ENCODE results near the gene TGFB3.
"Not testable (repeated sequence)": the region's sequence is repeated elsewhere in the genome, so short reads cannot be mapped to it uniquely, and the experiment has no call there.

Gene TGFB3

GRCh38 chr14:75981426-75982265, at the start of gene TGFB3:
Gene TGFB3 (minus strand): TSS chr14:75981995. CDS start chr14:75980893, 1,102 bp downstream.
- peak; percentile 62 for DNase-seq

GRCh38 chr14:76024211-76024907, 42.6 kb upstream of the TGFB3 start:
- DNase-seq, result no peak

- DNase-seq, result no peak
Measured at GRCh38 chr14:76023757-76024156, 42.0 kb upstream of the TGFB3 start.

DNA sequence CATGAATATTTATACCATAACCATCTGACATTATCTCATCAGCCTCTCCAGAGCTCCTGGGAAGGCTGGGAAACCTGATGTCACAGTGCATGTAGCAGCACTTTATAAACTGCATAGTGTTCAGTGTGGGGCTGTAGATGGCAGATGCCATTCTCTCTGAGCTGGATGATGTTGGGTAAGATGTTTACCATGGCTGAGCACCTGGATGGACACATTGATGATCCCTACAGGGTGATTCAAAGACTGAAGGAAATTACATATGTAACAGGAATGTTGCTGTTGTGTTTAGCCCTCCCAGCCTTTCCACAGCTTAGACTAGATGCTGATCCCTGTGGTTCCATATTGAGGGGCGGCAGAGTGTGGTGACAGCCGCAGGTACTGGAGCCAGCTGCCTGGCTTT, 41.2 kb upstream of the TGFB3 start:
- DNase-seq, result no peak

DNA sequence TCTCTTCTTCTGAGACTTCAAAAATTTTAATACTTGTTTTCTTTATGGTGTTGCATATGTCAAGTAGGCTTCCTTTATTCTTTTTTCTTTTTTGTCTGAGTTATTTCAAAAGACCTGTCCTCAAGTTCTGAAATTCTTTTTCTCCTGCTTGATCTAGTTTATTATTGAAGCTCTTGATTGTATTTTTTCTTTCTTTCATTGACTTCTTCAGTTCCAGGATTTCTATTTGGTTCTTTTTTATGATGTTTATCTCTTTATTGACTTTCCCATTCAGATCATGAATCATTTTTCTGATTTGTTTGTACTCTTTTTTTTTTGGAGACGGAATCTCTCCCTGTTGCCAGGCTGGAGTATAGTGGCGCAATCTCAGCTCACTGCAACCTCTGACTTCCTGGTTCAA, 37.9 kb upstream of the TGFB3 start:
- DNase-seq, result no peak

DNA sequence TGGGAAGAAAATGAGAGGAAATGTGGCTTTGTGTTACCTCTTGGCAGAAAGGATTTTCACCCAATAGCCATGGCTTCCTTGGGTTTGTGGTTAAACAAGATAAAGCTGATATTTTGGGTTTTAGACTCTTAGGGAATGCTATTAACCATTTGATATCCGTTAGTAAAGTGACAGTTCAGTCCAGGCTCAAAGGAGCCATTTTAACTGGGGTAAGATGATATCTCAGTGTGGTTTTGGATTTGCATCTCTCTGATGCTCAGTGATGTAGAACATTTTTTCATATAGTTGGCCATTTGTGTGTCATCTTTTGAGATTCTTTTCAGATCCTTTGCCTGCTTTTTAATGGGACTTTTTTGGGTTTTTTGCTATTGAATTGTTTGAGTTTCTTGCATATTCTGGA, 33.9 kb upstream of the TGFB3 start:
- DNase-seq, result no peak

DNA sequence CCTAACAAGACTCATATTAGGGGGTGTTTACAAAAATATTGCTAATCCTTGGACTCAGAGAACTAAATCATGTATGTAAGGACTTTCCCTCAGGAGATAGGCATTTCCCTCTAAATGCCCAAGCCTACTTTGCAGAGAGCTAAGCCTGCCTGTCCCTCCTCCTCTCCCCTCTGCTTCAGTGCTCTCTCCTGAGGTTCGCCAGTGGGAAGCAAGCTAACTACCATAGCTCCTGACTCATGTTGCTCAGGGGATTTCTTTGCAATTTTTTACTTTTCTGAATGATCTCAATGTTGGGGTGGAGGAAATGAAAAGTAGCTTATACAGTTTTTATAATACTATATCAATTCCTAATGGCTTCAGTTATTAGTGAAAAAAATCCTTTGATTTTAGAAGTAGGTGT, 33.4 kb upstream of the TGFB3 start:
- no peak for DNase-seq

- no peak for DNase-seq
Measured at GRCh38 chr14:76012354-76012753, 30.6 kb upstream of the TGFB3 start.

- no peak for DNase-seq
Measured at GRCh38 chr14:76011930-76012329, 30.1 kb upstream of the TGFB3 start.

DNA sequence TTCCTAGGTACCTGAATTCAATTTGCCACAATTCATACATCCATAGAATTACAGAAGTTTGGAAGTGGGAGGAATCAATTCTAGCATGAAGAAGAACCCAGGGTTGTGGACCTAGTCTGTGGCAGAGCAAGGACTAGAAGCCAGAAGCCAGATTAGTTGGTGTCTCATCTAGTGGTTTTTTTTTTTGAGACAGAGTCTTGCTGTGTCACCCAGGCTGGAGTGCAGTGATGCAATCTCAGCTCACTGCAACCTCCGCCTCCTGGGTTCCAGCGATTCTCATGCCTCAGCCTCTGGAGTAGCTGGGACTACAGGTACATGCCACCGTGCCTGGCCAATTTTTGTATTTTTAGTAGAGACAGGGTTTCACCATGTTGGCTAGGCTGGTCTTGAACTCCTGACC, 27.8 kb upstream of the TGFB3 start:
- DNase-seq, result not testable (repeated sequence)

GRCh38 chr14:76007852-76008251, 26.1 kb upstream of the TGFB3 start:
- no peak for DNase-seq

- no peak for DNase-seq
Measured at GRCh38 chr14:76007379-76007778, 25.6 kb upstream of the TGFB3 start.

GRCh38 chr14:76006253-76006652, 24.5 kb upstream of the TGFB3 start:
- no peak for DNase-seq

DNA sequence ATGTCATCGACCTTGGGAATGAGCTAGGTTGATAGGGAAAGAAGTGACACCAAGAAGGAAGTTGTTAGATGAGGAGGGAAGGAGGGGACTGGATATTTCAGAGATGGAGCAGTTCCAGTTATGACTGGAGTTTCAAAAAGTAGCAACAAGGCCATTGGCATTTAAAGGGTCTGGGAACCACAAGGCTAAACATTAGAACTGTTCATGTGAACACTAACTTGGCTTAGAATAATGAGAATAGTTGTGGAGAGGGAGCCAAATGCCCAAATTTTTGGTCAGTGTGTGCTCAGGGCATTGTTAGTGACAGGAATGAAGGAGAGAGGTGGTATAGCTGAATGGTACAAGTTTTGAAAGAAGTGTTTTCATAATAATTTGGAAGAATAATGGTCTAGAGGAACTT, 20.6 kb upstream of the TGFB3 start:
- DNase-seq, result no peak

GRCh38 chr14:75999511-76000190, 17.9 kb upstream of the TGFB3 start:
- no peak for DNase-seq

- DNase-seq, result no peak
Measured at GRCh38 chr14:75996488-75996887, 14.7 kb upstream of the TGFB3 start.

- no peak for DNase-seq
Measured at GRCh38 chr14:75995372-75996041, 13.7 kb upstream of the TGFB3 start.

DNA sequence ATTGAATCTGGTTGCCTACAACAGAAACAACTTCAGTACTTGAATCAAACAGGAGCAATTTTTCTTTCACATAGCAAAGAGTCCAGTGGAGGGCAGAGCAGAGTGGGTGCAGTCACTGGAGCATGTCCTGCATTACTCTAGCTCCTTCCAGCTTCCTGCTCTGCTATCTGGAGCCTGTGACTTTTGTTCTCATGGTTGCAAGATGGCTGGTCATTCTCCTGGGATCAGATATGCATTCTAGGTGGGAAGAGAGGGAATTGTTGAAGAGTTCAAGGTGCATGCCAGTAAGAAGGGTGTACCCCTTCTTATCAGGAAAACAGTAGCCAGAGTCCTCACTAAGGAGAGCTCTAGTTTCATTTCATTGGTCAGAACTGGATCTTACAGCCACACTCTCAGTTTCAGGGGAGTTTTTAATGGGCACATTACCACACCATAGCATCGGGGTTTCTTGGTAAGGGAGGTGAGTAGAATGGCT, 11.8 kb upstream of the TGFB3 start:
- DNase-seq, result no peak

DNA sequence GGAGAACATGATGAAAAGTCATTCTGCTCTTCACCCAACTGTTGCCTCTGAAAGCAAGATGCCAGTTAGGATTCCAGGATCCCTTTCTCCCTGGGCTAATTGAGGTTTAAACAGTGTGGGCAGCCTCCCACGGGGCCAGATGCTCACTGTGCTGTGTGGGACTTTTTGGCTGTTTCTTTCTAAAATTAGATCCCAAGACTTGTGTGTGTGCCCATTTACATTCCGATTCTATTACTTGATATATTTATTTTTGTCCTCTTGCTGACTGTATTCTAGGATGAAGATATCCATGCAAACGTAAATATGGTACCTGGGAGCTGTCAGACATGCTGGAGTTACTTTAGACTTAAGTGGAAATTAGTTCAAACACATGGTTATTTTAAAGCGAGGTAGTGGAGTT, 10.0 kb upstream of the TGFB3 start:
- no peak for DNase-seq

DNA sequence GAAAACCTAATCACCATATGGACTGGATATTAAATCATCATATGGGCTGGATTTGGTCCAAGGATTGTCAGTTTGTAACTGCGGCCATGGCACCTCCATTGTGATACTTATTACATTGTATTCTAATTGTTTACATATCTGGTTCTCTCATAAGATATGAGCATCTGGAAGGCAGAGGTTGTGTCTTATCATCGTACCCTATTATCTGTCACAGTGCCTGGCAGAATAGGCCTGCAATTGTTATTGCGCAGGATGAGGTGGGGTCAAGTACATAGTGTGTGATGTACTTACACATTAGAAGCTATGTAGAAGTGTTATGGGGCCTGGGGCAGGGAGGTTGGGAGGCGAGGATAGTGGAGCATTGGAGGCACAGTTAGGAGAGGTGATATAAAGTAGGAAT, 8.5 kb upstream of the TGFB3 start:
- DNase-seq, result no peak

GRCh38 chr14:75989134-75989533, 7.3 kb upstream of the TGFB3 start:
- DNase-seq, result no peak

DNA sequence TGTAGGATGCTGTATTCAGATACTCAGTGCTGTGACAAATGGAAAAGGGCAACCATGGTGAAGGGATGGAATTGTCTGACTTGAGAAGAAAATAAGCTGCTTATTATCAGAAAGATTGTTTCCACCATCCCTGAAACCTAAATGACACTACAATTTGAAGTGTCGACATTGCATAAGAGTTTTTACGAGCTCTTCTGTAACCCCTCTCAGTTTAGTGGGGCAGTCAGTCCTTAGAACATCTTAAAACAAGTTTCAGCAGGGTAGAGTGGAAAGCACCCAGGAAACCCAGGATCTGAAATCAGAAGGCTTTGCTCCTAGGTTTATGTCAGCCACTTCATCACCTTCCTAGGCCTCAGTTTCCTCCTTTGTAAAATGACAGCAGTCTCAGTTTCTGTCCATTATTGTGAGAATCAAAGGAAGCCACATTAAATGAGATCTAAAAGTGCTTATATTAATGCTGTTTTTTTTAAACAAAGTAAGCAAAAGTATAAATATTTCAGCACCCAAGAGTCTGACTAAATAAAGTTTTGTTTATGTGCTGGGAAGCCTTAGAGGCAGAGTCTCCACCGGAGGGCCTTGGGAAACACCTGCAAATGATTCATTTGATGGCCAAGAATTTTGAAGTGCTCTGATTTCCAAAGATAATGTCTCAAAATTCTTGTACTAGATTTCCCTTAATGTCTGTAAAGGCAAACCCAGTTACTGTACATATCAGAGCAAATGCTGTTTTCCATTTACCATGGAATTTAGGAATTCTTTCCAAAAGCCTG, 5.6 kb upstream of the TGFB3 start:
- no peak for DNase-seq

GRCh38 chr14:75986439-75986765, 4.6 kb upstream of the TGFB3 start:
- DNase-seq, result no peak
